H1 (cell line): Measurements from ENCODE around the gene ITSN1. TPM values are rescaled to one million over a fixed set of nuclear protein-coding genes. Genes with fewer than 3 reads are reported as not detected.

Experiments used
- CTCF ChIA-PET: fragments of 300-600 bp; sonication (Branson Sonifier 250); formaldehyde crosslinking; loops from one replicate; lab custom pipeline; 2021; ENCODE audit not compliant: partially characterized antibody; lab: Charles Lee
- POLR2A ChIA-PET: fragments of 300-600 bp; sonication (Branson Sonifier 250); formaldehyde crosslinking; loops from one replicate; lab custom pipeline; 2021; ENCODE audit warnings: inconsistent platforms; ENCODE audit not compliant: partially characterized antibody; lab: Charles Lee
- DNase-seq, 2 experiments: peaks; one replicate each; pipeline versions ENCODE4 v3.0.0 to v3.0.0-alpha.2; 2010 to 2022; ENCODE audit warnings: low spot score in 2 of 2, low read depth in 1 of 2, mixed read lengths in 1 of 2
- FAIRE-seq: peaks from 2 replicates; lab custom pipeline; 2011; peaks lifted over from hg19 to GRCh38; lab: Jason Lieb, UNC
- H2AFZ ChIP-seq: 2 replicates; pipeline ENCODE4 v1.8.1; 2012; ENCODE audit warnings: low read length, inconsistent platforms
- H2AK5ac ChIP-seq: 2 replicates; pipeline ENCODE4 v1.6.1; 2013; ENCODE audit warnings: low read depth, low read length
- H2BK120ac ChIP-seq: replicated peaks from 2 replicates; pipeline ENCODE3; 2013; ENCODE audit warnings: low read depth, low read length, inconsistent platforms
- H2BK12ac ChIP-seq: 2 replicates; pipeline ENCODE4 v1.6.1; 2013; ENCODE audit warnings: low read depth, low read length
- H2BK15ac ChIP-seq: 2 replicates; pipeline ENCODE4 v1.6.1; 2013; ENCODE audit warnings: low read length
- H2BK20ac ChIP-seq: 2 replicates; pipeline ENCODE4 v1.6.1; 2013; ENCODE audit warnings: low read length
- H2BK5ac ChIP-seq: 2 replicates; pipeline ENCODE4 v1.6.1; 2013; ENCODE audit warnings: low read depth, low read length
- H3K14ac ChIP-seq: 2 replicates; pipeline ENCODE4 v1.6.1; 2013; ENCODE audit warnings: inconsistent platforms; ENCODE audit not compliant: insufficient read length
- H3K18ac ChIP-seq: 2 replicates; pipeline ENCODE4 v1.6.1; 2013; ENCODE audit warnings: low read length; ENCODE audit errors: extremely low read depth
- H3K23ac ChIP-seq: 2 replicates; pipeline ENCODE4 v1.6.1; 2013; ENCODE audit warnings: inconsistent platforms; ENCODE audit not compliant: insufficient read length
- H3K23me2 ChIP-seq: 2 replicates; pipeline ENCODE4 v1.6.1; 2013; ENCODE audit warnings: low read depth, low read length
- H3K27ac ChIP-seq: 2 replicates; pipeline ENCODE4 v1.6.1; 2011; ENCODE audit warnings: low read depth, low read length, inconsistent platforms
- H3K27me3 ChIP-seq, 4 experiments: replicated peaks in 1 of 4; 1 replicate in 1 of 4; 2 replicates in 3 of 4; pipeline versions ENCODE4 v1.6.1 to v1.8.1; 2011 to 2013; ENCODE audit warnings: low read length in 3 of 4, mild to moderate bottlenecking in 3 of 4, inconsistent platforms in 2 of 4, mixed read lengths in 2 of 4, moderate library complexity in 1 of 4; ENCODE audit not compliant: control insufficient read depth in 3 of 4, insufficient read depth in 3 of 4; ENCODE audit errors: extremely low read depth in 1 of 4
- H3K36me3 ChIP-seq, 4 experiments: 2 replicates each; pipeline versions ENCODE4 v1.6.1 to v1.8.1; 2011 to 2013; ENCODE audit warnings: mild to moderate bottlenecking in 4 of 4, low read length in 3 of 4, moderate library complexity in 2 of 4, control low read depth in 1 of 4, inconsistent platforms in 1 of 4; ENCODE audit not compliant: insufficient read depth in 4 of 4, control insufficient read depth in 2 of 4
- H3K4ac ChIP-seq: replicated peaks from 2 replicates; pipeline ENCODE3; 2013; ENCODE audit warnings: low read length, low read depth, mixed read lengths, inconsistent platforms; ENCODE audit not compliant: insufficient read length
- H3K4me1 ChIP-seq, 4 experiments: replicated peaks in 1 of 4; 1 replicate in 1 of 4; 2 replicates in 3 of 4; pipeline versions ENCODE4 v1.6.1 to v1.8.1; 2011 to 2013; ENCODE audit warnings: low read length in 3 of 4, inconsistent platforms in 2 of 4, mixed read lengths in 1 of 4; ENCODE audit not compliant: insufficient read depth in 4 of 4, control insufficient read depth in 3 of 4
- H3K4me2 ChIP-seq, 2 experiments: 2 replicates each; pipeline versions ENCODE4 v1.6.1 to v1.8.1; 2011 to 2013; ENCODE audit warnings: low read depth in 2 of 2, low read length in 2 of 2, control low read depth in 1 of 2, inconsistent platforms in 1 of 2, mild to moderate bottlenecking in 1 of 2; ENCODE audit not compliant: insufficient read depth in 1 of 2
- H3K4me3 ChIP-seq, 4 experiments: fragments of 200-600, 300-600 bp in 1 of 4; sonication (generic), shearing (Covaris generic), sonication (Bioruptor Twin) in 1 of 4; 2 replicates each; pipeline versions ENCODE4 v1.5.1 to v1.8.1; 2011 to 2016; ENCODE audit warnings: low read length in 4 of 4, low read depth in 3 of 4, control low read depth in 2 of 4, inconsistent platforms in 2 of 4, mild to moderate bottlenecking in 2 of 4, mixed read lengths in 1 of 4, moderate library complexity in 1 of 4; ENCODE audit not compliant: insufficient read depth in 2 of 4; ENCODE audit errors: extremely low read depth in 1 of 4
- H3K56ac ChIP-seq: replicated peaks from 2 replicates; pipeline ENCODE3; 2013; ENCODE audit warnings: low read depth, mild to moderate bottlenecking, mixed read lengths, low read length, inconsistent platforms; ENCODE audit not compliant: insufficient read length
- H3K79me1 ChIP-seq: 2 replicates; pipeline ENCODE4 v1.6.1; 2013; ENCODE audit warnings: low read depth, low read length, control low read depth
- H3K79me2 ChIP-seq, 2 experiments: 2 replicates each; pipeline versions ENCODE4 v1.6.1 to v1.8.1; 2012 to 2013; ENCODE audit warnings: low read length in 2 of 2, mild to moderate bottlenecking in 2 of 2, inconsistent platforms in 1 of 2; ENCODE audit not compliant: insufficient read depth in 2 of 2, control insufficient read depth in 1 of 2
- H3K9ac ChIP-seq, 4 experiments: replicated peaks in 1 of 4; 1 replicate in 1 of 4; 2 replicates in 3 of 4; pipeline versions ENCODE4 v1.6.1 to v1.8.1; 2011 to 2013; ENCODE audit warnings: low read depth in 3 of 4, low read length in 3 of 4, control low read depth in 2 of 4, mild to moderate bottlenecking in 2 of 4, moderate library complexity in 2 of 4, inconsistent platforms in 1 of 4; ENCODE audit errors: extremely low read depth in 1 of 4
- H3K9me3 ChIP-seq, 2 experiments: 2 replicates each; pipeline versions ENCODE4 v1.6.1 to v1.8.1; 2012 to 2013; ENCODE audit warnings: mild to moderate bottlenecking in 2 of 2, moderate library complexity in 2 of 2, control low read depth in 1 of 2, inconsistent platforms in 1 of 2, low read depth in 1 of 2, low read length in 1 of 2, mixed read lengths in 1 of 2; ENCODE audit not compliant: insufficient read depth in 2 of 2
- H4K20me1 ChIP-seq, 2 experiments: replicated peaks in 1 of 2; 2 replicates each; pipeline versions ENCODE3 to v1.8.1; 2011 to 2013; ENCODE audit warnings: inconsistent platforms in 2 of 2, low read length in 2 of 2, mild to moderate bottlenecking in 1 of 2; ENCODE audit not compliant: insufficient read depth in 2 of 2, control insufficient read depth in 1 of 2
- H4K5ac ChIP-seq: 2 replicates; pipeline ENCODE4 v1.6.1; 2013; ENCODE audit warnings: low read length, low read depth, mixed read lengths, inconsistent platforms; ENCODE audit not compliant: insufficient read length
- H4K8ac ChIP-seq: 2 replicates; pipeline ENCODE4 v1.8.0; 2013; ENCODE audit warnings: mild to moderate bottlenecking, moderate library complexity, low read length, inconsistent platforms; ENCODE audit not compliant: insufficient read depth; ENCODE audit errors: extremely low read depth
- H4K91ac ChIP-seq: replicated peaks from 2 replicates; pipeline ENCODE3; 2013; ENCODE audit warnings: low read length, mixed read lengths, inconsistent platforms; ENCODE audit not compliant: insufficient read length
- BRCA1 ChIP-seq: IDR thresholded peaks from 2 replicates; pipeline ENCODE4 v1.6.1; 2012; ENCODE audit warnings: low read depth, low read length, improper control_type of control experiment
- CREB1 ChIP-seq: IDR thresholded peaks from 2 replicates; pipeline ENCODE4 v1.6.1; 2012; ENCODE audit warnings: inconsistent platforms
- KDM1A ChIP-seq: fragments of 200-600, 300-600 bp; sonication (generic); IDR thresholded peaks from 2 replicates; pipeline ENCODE4 v1.7.1; 2016; ENCODE audit warnings: mild to moderate bottlenecking, low read length, borderline replicate concordance
- RAD21 ChIP-seq, 2 experiments: IDR thresholded peaks in 1 of 2; conservative IDR thresholded peaks in 1 of 2; 2 replicates each; pipeline ENCODE4 v1.6.1; 2011; ENCODE audit warnings: low read depth in 2 of 2, low read length in 2 of 2, improper control_type of control experiment in 1 of 2, inconsistent platforms in 1 of 2, mild to moderate bottlenecking in 1 of 2, moderate library complexity in 1 of 2
- RFX5 ChIP-seq: IDR thresholded peaks from 2 replicates; pipeline ENCODE4 v1.6.1; 2011; ENCODE audit warnings: low read depth, low read length, improper control_type of control experiment, borderline replicate concordance
- SIN3A ChIP-seq, 2 experiments: IDR thresholded peaks in 1 of 2; conservative IDR thresholded peaks in 1 of 2; 2 replicates each; pipeline ENCODE4 v1.6.1; 2011 to 2012; ENCODE audit warnings: low read length in 2 of 2, improper control_type of control experiment in 1 of 2, low read depth in 1 of 2, mild to moderate bottlenecking in 1 of 2
- SRF ChIP-seq: IDR thresholded peaks from 2 replicates; pipeline ENCODE4 v1.6.1; 2011; ENCODE audit warnings: mild to moderate bottlenecking, low read depth, low read length, moderate library complexity
- TAF1 ChIP-seq: IDR thresholded peaks from 2 replicates; pipeline ENCODE4 v1.6.1; 2011; ENCODE audit warnings: mild to moderate bottlenecking, low read depth, low read length
- WGBS, 2 experiments: shearing (Covaris generic) in 1 of 2; methylation state at CpG; one replicate each; pipeline versions ENCODE4 v1.1.6 to v1.1.7; 2013 to 2015; ENCODE audit warnings: low lambda C conversion rate in 2 of 2, mixed read lengths in 2 of 2, inconsistent platforms in 1 of 2, low coverage in 1 of 2, missing lambda C conversion rate in 1 of 2; ENCODE audit not compliant: insufficient replicate concordance in 2 of 2, insufficient coverage in 1 of 2, insufficient read length in 1 of 2; ENCODE audit errors: extremely low coverage in 1 of 2, missing lambda C conversion rate in 1 of 2; 5-methylcytosine and 5-hydroxymethylcytosine counted together
- polyA plus RNA-seq, 7 experiments: library from polyadenylated mRNA; depleted of rRNA in 3 of 7; stranded (reverse) in 5 of 7; unstranded in 2 of 7; fragments of >200 nt in 5 of 7; fragments of 200-250 nt in 2 of 7; gene quantifications; 1 replicate in 5 of 7; 2 replicates in 1 of 7; 4 replicates in 1 of 7; pipeline versions ENCODE4 v1.2.1 to v1.2.3, GENCODE V29; 2011 to 2013; ENCODE audit warnings: missing spikeins in 2 of 7, mixed read lengths in 2 of 7
- total RNA-seq: library from RNA; stranded (reverse); fragmentation: NEBNext Ultra II Directional; extraction: Animal tissue kit (Norgen Biotek cat#: 25700); gene quantifications from 2 replicates; pipeline ENCODE4 v1.2.1, GENCODE V29; 2021
- TF ChIP-seq, protein P1 (sequence below): IDR thresholded peaks from 2 replicates; pipeline ENCODE4 v1.6.1; 2012; ENCODE audit warnings: low read length, inconsistent platforms
- TF ChIP-seq, protein P2 (sequence below): IDR thresholded peaks from 2 replicates; pipeline ENCODE4 v1.6.1; 2012; ENCODE audit warnings: inconsistent platforms
- TF ChIP-seq, protein P3 (sequence below): IDR thresholded peaks from 2 replicates; pipeline ENCODE4 v1.6.1; 2011; ENCODE audit warnings: low read depth, mild to moderate bottlenecking, low read length; ENCODE audit not compliant: insufficient read depth

ITSN1 gene
- total and polyA plus RNA-seq, 2 of the 8 experiments (the other 6 are each of a cell fraction or from before 2014, with no cell fraction given) = 60.8 to 78.1 TPM

DNA sequence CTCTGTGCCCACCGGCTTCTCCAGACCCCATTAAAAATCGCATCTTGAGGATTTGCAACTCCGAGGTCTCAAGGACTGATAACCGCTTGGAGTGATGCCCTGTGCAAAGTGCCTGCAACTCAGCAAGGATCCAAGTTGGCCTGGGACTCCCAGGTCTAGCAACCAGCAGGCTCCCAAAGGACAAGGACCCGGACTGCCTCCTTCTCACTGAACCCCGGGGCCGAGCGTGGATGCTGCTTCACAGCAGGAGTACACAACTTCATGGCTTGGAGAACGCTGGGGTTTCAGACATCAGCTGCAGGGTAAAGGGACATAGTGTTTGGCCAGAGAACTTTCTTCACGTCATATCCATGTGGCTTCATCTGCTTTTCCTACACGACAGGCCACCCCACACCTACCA lies 208.1 kb downstream of the ITSN1 start:
- no peaks in the 10 kb centered on the region; a peak in 1 of 7 replicates for H3K4me1 ChIP-seq
- FAIRE-seq (no peak), DNase-seq (no peak)
- H4K91ac ChIP-seq = no peak overlapping the region
- WGBS, 2 experiments = 92% methylated on average over 11 of the region's 11 CpGs; no CpG with 5 or more reads in 1 of the 2 experiments
- no peaks in the 10 kb centered on the region for H3K27me3 ChIP-seq
- no peaks in the 10 kb centered on the region; the same call in 1 of the 2 replicates for H3K79me1 ChIP-seq
- H3K4me3 ChIP-seq = no peak overlapping the region
- H2BK120ac ChIP-seq = no peak overlapping the region
- H3K23me2 ChIP-seq = no peaks in the 10 kb centered on the region
- H2BK12ac ChIP-seq = no peak overlapping the region
- H2BK5ac ChIP-seq = no peak overlapping the region
- H3K18ac ChIP-seq = no peak overlapping the region
- no peak overlapping the region for H3K56ac ChIP-seq
- H3K36me3 ChIP-seq = no peaks in the 10 kb centered on the region
- no peak overlapping the region for H3K23ac ChIP-seq
- H3K79me2 ChIP-seq = no peaks in the 10 kb centered on the region
- no peak overlapping the region for H2BK20ac ChIP-seq
- H3K4ac ChIP-seq = no peak overlapping the region
- POLR2A ChIA-PET = interaction anchor here (0.7 kb wide), 1 partner anchor 9 kb away, joined by 3 read pairs; no protein-coding TSS in a partner anchor
- H4K20me1 ChIP-seq = no peaks in the 10 kb centered on the region
- no peak overlapping the region for H3K9ac ChIP-seq
- no peak overlapping the region for H3K14ac ChIP-seq
- no peak overlapping the region for H4K5ac ChIP-seq
- H2AFZ ChIP-seq = no peak overlapping the region
- no peaks in the 10 kb centered on the region; a peak in 1 of 4 replicates for H3K9me3 ChIP-seq
- H2AK5ac ChIP-seq = no peak overlapping the region
- no peak overlapping the region for H3K27ac ChIP-seq
- no peak overlapping the region; the same call in 1 of the 2 replicates for H2BK15ac ChIP-seq
- CTCF ChIA-PET = interaction anchor here (0.8 to 1.5 kb wide), 5 partner anchors 8 to 245 kb away, joined by 3 to 4 read pairs (median 3); no protein-coding TSS in a partner anchor
- H4K8ac ChIP-seq = no peak overlapping the region
- no peak overlapping the region for H3K4me2 ChIP-seq
- TF ChIP-seq KDM1A (no peak), CREB1 (no peak), BRCA1 (no peak), TAF1 (no peak), RAD21 (IDR thresholded peaks at IDR 0.05 in 1 of 2, conservative IDR thresholded peaks at IDR 0.05 in 1 of 2; ENCODE audit: low read depth in 2 of 2, low read length in 2 of 2) (no peak), RFX5 (no peak), SRF (no peak), SIN3A (conservative IDR thresholded peaks at IDR 0.05 in 1 of 2, IDR thresholded peaks at IDR 0.05 in 1 of 2; ENCODE audit: low read depth in 1 of 2, low read length in 2 of 2) (no peak)
- TF ChIP-seq, protein P1, sequence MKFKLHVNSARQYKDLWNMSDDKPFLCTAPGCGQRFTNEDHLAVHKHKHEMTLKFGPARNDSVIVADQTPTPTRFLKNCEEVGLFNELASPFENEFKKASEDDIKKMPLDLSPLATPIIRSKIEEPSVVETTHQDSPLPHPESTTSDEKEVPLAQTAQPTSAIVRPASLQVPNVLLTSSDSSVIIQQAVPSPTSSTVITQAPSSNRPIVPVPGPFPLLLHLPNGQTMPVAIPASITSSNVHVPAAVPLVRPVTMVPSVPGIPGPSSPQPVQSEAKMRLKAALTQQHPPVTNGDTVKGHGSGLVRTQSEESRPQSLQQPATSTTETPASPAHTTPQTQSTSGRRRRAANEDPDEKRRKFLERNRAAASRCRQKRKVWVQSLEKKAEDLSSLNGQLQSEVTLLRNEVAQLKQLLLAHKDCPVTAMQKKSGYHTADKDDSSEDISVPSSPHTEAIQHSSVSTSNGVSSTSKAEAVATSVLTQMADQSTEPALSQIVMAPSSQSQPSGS = no peak
- TF ChIP-seq, protein P2, sequence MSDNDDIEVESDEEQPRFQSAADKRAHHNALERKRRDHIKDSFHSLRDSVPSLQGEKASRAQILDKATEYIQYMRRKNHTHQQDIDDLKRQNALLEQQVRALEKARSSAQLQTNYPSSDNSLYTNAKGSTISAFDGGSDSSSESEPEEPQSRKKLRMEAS = no peak
- TF ChIP-seq, protein P3, sequence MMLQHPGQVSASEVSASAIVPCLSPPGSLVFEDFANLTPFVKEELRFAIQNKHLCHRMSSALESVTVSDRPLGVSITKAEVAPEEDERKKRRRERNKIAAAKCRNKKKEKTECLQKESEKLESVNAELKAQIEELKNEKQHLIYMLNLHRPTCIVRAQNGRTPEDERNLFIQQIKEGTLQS = no peak
